NCI-H128 (cell line): ENCODE results near the gene GNG4.
A peak's percentile ranks its signal among the peaks of the same experiment; 100 is the strongest.

Source experiments
- DNase-seq: peaks from one replicate; lab custom pipeline; 2025; ENCODE audit not compliant: unreplicated experiment; lab: John Stamatoyannopoulos, UW

The GNG4 gene

DNA sequence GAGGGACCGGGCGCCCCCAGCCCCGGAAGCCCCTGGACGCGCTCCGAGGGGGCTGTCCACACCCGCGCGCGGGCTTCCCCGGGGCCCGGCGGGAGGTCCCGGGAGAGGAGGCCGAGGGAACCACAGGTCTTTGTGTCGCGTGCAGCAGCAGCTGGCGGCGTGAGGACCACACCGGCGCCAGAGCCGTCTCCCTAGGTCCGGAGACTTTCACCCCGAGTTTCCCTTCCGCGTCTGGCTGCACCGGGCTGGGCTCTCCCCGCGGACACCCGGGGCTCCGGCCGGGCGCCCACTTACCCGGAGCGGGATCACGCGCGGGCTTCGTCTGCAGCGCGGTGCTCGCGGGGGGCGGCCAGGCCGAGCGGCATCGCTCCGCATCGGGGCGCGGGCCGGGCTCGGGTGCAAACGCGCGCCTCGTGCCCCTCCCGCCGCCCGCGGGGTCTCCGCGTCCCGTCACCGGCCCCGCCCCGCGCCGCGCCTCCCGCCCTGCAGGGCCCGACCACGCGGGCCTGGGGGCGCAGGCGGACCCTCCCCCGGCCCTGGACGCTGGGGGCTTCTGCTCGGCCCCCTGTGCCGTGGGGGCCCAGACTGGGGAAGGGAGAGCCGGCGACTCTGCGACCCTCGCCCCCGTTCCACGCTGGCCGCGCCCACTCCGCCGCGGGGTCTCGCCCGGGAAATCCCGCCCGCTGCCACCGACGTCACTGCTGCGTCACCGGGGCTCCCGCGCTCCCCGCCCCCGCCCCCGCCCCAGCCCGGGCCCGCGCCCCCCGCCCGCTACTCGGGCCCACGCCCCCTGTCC lies at the start of gene GNG4:
TSS of gene GNG4 (minus strand) at position 417 of the 796 bp plus-strand sequence. CDS start 65,946 bp downstream, outside the sequence.
- peak; percentile 56 for DNase-seq

DNA sequence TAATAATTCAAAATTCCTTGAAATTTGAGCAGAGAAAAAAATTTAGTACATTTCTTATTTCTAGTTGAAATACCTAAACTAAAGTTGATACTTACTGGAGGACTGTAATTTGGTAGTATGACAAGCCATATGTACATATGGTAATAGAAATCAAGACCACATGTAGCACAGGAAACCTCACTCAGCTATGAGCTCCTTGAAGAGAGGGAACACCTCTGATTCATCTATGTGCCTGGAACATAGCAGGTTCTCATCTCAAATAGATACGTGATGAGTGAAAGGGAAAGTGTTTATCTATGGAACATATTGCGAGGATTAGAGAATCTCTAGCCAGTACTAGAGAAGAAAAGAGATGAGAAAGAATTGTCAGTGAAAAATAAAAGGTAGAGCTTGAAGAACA lies 47.9 kb upstream of the GNG4 start:
- no peak for DNase-seq

DNA sequence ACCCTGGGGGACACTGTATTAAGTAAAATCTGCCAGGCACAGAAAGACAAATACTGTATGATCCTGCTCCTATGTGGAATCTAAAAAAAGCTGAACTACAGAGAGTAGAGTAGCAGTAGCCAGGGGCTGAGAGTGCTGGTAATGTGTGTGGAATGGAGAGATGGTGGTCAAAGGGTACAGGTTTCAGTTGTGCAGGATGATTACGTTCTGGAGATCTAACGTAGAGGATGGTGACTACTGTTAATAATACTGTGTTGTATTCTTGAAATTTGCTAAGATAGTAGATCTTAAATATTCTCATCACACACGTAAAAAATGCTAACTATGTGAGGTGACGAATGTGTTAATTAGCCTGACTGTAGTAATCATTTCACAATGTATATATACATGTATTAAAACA lies 39.8 kb upstream of the GNG4 start:
- DNase-seq, result no peak

DNA sequence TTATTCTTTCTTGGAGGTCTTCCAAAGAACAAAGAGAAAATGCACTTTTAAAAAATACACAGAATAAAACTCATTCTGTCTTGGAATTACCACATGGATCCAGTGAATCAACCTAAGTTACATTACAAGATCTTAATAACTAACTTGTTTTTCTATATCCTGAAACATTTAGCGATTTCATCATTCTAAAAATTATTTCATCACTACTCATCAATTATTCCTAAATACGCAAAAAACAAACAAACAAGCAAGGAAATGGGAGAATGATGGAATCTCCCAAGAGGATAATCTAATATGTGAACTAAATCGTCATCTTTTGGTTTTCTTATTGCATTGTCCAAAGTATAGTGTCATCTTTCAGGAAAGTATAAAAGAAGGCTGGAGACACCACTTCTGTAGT lies 38.5 kb upstream of the GNG4 start:
- no peak for DNase-seq

DNA sequence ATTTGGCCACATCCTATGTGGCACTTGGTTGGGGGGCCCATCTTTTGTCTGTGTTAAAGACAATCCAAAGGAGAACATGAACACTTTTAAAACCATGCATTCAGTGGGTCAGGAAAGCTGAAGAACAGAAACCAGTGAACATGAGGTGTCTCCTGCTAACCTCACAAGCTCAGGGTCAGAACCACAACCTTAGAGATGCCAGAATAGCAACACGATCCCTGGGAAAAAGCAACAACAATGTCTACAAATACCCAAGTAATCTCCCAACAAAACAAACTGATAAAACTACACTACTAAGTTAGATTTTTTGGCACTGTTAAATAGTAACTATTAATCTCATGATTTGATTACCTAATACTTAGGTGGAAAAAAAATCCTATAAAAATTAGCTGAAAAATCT lies 34.1 kb upstream of the GNG4 start:
- DNase-seq, result no peak

DNA sequence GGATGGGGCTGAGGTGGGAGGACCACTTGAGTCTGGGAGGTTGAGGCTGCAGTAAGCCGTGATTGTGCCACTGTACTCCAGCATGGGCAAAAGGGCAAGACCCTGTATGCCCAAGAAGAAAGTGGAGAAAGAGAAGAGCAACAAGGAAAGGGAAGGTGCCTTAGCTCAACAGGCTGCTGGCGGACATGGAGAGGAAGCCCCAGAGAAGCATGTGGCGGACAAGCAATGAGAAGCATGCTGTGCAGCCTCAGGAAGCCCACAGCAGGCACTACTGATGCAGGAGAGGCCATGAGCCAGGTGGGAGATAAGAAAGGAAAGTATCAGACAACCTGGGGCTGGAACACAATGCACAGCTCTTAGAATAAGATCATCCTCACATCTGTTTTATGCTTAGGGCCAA lies 32.6 kb upstream of the GNG4 start:
- no peak for DNase-seq

DNA sequence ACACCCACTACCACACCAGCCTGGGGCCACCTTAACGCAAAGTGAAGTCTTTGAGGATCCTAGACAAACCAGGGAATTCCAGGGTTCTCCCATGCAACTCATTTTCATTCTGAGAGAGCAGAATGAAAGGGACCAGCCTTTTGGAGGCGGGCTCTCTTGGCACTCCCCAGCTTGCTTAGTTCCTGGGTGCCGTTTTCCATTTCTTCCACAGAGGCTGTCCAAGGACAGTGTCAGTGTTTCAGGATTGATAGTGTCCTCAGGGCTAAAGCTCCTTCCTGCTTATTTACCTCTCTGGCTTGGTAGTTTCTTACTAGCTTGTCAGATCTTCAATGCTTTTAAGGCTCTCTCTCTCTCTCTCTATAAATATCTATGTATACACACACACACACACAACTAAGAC lies 30.1 kb upstream of the GNG4 start:
- no peak for DNase-seq

DNA sequence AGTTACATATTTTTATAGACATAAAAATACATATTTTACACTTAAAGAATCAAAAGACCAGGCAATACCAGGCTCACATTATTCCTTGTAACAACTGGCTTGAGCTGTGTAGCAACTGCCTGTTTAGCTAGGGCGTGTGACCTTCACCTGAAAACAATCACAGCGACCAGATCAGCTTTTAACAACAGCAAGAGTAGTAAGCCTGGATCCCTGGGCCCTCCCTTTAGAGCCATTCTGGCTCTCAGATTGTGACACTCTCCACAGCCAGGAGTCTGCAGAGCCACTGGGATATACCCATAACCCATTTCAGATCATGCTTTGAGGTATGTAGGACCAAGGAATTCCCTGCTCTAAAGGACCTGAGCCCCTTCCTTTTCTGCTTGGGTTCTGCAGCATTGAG lies 29.4 kb upstream of the GNG4 start:
- no peak for DNase-seq

DNA sequence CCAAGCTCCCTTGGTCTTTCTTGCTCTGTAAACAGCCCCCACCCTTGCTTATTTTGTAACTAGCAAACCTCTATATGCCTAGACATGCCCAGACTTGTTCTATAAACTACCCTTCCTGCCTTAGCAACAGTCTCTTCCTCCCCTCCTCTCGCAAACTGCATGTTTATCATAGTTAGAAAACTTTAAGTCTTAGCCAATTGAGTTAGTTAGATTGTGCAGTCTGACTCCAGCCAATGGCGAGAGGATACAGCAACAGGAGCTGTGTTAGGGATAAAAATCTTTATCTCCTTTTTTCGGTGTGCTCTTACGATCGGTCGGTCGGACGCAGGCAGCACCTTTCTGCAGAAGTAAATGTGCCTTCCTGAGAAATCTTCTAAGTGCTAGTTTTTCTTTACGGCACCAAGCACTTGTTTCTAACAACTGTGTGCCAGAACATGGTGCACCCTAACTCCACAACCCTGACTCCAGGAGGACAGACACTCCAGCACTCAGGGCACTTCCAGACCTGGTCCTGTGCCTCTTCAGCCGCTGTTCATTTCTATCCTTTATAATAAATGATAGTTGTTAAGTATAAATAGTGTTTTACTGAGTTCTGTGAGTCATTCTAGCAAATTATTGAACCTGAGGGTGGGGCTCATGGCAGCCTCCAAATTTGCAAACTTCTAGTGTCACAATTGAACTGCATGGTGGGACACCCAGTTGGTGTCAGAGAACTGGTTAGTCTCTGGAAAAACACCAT lies 25.7 kb upstream of the GNG4 start:
- DNase-seq, result no peak

DNA sequence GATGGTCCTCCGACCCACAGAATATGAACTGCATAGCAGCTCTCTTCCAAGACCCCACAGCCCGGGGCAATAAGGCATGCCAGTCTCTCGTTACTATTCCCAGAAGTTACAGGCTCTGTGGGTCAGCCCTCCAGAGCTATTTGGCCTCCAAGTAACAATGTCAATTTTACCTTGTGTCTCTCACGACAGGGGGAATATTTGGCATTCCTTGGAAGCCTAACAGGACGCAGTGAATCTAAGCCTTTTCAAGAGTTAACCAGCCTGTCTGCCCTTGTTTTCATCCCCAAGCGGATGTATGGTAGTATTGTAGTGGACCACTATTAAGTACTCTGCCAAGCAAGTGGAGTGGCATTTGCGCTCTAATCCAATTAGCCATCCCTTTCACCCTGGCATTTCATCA lies 24.4 kb upstream of the GNG4 start:
- no peak for DNase-seq

DNA sequence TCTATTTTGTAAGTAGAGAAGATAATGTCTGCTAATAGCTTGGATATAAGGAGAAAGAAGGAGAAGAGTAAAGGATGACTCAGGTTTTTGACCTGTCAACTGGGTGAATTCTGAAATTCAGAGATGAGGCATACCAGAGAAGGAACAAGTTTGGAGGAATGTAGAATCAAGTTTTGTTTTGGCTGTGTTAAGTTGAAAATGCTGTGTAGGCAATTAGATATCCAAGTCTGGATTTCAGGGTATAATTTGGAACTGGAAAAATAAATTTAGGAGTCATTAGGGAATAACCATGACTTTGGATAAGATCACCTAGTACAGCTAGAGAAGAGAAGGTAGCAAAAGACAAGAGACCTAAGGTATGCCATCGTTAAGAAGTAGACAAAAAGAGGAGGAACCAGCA lies 22.4 kb upstream of the GNG4 start:
- no peak for DNase-seq

DNA sequence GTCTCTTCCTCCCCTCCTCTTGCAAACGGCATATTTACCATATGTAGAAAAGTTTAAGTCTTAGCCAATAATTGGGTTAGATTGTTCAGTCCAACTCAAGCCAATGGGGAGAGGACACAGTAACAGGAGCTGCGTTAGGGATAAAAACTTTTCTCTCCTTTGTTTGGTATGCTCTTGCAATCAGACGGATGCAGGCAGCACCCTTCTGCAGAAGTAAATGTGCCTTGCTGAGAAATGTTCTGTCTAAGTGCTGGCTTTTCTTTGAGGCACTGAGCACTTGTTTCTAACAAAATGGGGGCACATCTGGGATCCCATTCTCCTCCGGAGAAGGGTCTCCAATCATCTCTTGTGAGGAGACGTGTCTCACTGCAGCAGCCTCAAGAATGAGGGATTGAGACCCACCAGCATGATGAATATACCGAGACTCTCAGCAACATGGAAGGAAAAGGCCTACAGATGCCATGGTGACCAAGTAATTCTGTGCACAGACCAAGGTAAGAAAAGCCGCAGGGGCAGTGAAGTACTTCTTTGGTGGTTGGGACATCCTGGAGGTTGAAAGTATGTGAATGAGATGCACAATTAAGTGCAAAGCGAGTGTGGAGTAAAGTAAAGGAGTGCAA lies 20.7 kb upstream of the GNG4 start:
- no peak for DNase-seq

DNA sequence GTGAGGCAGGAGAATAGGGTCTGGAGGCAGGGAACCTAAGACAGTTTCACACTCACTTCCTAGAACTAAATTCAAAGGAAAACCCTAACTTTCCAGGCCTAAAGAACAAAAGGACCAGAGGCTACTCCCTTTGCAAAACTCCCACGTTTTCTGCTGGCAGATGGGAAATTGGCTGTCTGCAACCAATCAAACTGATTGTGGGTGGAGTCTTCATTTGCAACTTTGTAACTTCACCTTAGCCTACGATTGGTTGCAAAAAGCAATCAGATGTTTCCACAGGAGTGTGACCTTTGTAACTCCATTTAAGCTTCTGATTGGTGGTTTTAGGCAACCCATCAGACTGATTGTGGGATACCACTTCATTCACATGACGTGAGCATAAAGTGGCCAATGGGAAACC lies 19.7 kb upstream of the GNG4 start:
- no peak for DNase-seq

DNA sequence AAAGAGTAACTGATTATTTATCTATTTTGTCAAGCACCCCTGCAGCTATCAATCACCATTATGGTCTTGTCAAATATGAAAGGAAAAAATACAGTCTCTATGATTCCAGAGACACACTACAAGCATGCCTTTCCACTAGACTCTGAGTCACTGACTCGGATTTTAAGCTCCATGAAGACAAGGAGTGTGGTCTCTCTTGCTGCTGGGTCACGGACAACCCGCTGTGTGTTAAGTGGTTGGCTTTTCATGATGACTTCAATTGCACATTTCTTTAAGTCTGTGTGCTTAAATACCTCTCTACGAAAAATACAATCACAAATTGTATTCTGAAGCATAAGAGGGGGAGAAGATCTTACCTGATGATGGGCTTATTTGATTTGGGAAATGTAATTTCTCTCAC lies 14.0 kb upstream of the GNG4 start:
- no peak for DNase-seq

DNA sequence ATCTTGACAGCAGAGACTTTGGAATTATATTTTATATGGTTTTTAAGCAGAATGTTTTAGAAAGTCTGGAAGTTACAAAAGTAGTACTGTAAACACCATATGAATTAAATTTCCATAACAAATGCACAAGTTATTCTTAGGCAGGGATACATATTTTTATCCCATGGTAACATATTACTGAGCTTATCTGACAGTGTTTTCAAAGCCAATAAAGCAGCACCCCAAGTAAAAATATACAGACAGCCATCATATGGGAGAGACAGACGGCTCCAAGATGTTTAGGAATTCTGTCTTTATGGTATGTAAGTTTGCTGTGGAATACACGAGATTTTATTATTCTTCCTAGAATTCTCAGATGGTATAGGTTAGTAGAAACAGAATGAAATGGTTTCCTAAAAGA lies 12.0 kb upstream of the GNG4 start:
- DNase-seq, result no peak

DNA sequence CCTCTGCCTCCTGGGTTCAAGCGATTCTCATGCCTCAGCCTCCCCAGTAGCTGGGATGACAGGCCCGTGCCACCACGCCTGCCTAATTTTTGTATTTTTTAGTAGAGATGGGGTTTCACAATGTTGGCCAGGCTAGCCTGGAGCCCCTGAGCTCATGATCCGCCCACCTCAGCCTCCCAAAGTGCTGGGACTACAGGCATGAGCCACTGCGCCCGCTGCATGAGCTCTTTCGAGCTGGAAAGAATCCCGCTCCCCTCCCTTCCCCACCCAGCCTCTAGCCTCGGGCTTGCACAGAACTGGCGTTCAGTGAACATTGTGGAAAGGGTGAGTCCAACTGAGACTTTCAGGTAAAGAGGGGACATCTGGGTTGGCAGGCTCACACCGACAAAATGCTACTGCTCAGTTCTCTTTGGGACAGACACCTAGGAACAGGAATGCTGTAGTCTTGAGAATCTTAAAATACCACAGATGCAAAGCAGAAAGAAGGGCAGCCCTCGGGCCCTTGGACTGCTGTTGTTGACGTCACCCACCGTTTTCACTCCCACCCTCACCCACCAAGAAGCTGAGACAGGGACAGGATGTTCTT lies 9.7 kb upstream of the GNG4 start:
- DNase-seq, result no peak

DNA sequence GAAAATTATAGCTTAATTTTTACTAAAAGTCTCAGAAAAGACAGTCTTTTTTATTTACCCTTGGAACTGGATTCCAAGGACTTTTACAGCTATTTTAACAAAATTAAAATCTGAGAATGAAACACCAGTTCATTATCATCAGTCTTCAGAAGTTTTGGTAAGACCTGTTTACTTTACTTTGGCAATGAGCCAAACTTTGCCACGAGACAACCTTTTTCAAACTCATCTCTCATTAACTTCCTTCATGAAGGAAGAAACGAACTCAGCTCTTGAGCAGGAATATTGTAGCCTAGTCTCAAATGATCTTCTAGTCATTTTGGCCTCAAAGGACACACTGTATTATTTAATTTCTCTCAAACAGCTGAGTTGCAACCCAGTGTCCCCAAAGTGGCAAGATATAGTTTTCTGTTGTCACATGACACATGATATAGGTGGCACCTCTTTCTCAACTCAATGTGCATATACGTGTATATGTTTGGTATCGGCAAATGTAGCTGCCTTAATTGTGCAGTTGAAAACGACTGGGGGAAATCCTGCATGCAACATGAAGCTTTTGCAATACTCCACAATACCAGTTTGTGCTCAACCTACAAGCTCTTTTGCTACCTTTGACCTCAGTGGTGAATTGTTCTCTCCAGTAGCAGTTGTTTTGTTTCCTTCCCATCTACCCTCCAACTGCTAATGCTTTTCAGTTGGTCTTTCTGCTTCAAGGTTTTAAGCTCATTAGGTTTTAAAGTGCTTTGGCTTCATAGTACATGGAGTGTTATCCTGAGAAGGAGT lies 8.4 kb upstream of the GNG4 start:
- DNase-seq, result no peak

DNA sequence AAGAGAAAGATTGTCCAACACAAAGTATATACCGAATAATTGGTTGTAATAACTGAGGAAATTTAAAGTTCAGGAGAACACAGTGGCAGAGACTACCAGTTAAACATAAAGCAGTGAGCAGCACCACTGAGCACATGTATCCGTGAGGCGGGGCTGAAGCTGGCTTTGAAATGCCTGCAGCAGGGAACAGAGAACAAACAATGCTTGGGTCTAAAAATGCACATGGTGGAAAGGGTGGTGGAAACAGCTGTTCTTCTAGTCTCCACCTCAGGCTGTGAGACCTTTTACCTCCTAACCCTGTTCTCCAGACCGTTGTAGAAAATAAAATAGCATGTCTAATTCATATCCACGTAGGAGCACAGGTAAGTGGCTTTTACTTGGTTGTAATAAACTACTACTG lies 7.7 kb upstream of the GNG4 start:
- no peak for DNase-seq

DNA sequence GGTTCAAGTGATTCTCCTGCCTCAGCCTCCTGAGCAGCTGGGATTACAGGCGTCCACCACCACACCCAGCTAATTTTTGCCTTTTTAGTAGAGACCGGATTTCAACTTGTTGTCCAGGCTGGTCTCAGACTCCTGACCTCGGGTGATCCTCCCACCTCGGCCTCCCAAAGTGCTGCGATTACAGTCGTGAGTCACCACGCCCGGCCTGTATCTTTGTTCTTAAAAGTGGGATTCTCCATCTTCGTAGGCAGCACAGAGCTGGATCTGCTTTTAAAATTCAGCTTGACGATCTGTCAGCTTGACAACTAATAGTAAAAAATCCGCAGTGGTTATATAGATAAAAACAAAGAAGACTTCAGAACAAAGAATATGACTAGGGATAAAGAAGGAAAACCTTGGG lies 2.8 kb upstream of the GNG4 start:
- DNase-seq, result no peak

DNA sequence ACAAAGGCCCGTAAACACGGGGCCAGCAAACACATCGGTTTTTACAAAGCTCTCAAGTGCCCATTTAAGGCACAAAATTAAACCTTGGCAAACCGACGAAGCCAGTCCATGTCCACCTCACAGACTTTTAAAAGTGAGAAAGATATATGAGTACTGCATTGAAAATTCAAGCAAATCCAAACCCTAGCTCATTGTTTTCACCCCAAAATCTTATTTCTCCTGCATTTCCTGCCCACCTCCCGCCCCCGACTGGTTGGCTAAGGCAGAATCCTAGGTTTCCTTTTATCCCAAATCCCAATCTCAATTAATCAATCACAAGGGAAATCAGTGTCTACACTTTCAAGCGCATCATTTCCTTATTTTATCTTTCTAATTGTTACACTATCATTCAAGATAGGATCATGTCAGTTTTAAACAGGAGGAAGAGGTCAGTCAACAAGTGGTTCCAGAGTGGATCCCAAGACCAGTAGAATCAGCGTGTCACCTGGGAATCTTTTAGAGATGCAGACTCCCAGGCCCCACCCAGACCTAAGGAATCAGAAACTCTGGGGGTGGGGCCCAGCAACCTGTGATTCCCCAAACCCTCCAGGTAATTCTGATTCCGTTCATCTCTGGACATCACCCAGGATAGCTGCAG lies 1.7 kb upstream of the GNG4 start:
- DNase-seq, result no peak
